WTC11 (cell line): Measurements from ENCODE around the gene TOR4A.

Experiments used
- FOXJ3 ChIP-seq: sonication (generic); formaldehyde crosslinking; IDR thresholded peaks from 2 replicates; pipeline ENCODE4 v1.9.0; 2021; ENCODE audit warnings: missing genetic modification reagents, mild to moderate bottlenecking, borderline replicate concordance
- FOXP4 ChIP-seq: sonication (generic); formaldehyde crosslinking; IDR thresholded peaks from 2 replicates; pipeline ENCODE4 v1.8.0; 2022; ENCODE audit warnings: mild to moderate bottlenecking, missing genetic modification reagents
- GABPB1 ChIP-seq: sonication (generic); formaldehyde crosslinking; IDR thresholded peaks from 2 replicates; pipeline ENCODE4 v1.8.1; 2023; ENCODE audit warnings: mild to moderate bottlenecking, missing genetic modification reagents
- HMGXB4 ChIP-seq: sonication (generic); formaldehyde crosslinking; IDR thresholded peaks from 2 replicates; pipeline ENCODE4 v1.8.1; 2023; ENCODE audit warnings: mild to moderate bottlenecking, moderate library complexity, missing genetic modification reagents
- JUN ChIP-seq: sonication (generic); formaldehyde crosslinking; IDR thresholded peaks from 2 replicates; pipeline ENCODE4 v1.8.0; 2023; ENCODE audit warnings: mild to moderate bottlenecking, missing genetic modification reagents
- PRDM15 ChIP-seq: sonication (generic); formaldehyde crosslinking; IDR thresholded peaks from 2 replicates; pipeline ENCODE4 v1.8.0; 2022; ENCODE audit warnings: missing genetic modification reagents
- ZNF263 ChIP-seq: sonication (generic); formaldehyde crosslinking; IDR thresholded peaks from 2 replicates; pipeline ENCODE4 v1.8.1; 2022; ENCODE audit warnings: low read depth, mild to moderate bottlenecking, moderate library complexity, missing genetic modification reagents
- TF ChIP-seq, protein P1 (sequence below): fragments of 200-600 bp; IDR thresholded peaks from 2 replicates; pipeline ENCODE4 v1.8.0; 2022; ENCODE audit warnings: antibody characterized with exemption

GRCh38 chr9:137301081-137301947, 23.8 kb downstream of the TOR4A start:
- TF ChIP-seq FOXP4 = peak; percentile 82
- TF ChIP-seq, protein P1, sequence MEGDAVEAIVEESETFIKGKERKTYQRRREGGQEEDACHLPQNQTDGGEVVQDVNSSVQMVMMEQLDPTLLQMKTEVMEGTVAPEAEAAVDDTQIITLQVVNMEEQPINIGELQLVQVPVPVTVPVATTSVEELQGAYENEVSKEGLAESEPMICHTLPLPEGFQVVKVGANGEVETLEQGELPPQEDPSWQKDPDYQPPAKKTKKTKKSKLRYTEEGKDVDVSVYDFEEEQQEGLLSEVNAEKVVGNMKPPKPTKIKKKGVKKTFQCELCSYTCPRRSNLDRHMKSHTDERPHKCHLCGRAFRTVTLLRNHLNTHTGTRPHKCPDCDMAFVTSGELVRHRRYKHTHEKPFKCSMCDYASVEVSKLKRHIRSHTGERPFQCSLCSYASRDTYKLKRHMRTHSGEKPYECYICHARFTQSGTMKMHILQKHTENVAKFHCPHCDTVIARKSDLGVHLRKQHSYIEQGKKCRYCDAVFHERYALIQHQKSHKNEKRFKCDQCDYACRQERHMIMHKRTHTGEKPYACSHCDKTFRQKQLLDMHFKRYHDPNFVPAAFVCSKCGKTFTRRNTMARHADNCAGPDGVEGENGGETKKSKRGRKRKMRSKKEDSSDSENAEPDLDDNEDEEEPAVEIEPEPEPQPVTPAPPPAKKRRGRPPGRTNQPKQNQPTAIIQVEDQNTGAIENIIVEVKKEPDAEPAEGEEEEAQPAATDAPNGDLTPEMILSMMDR = no peak
- TF ChIP-seq HMGXB4 (CRISPR knock-in tag) = peak; percentile 56
- TF ChIP-seq PRDM15 (CRISPR knock-in tag) = no peak
- TF ChIP-seq ZNF263 (CRISPR knock-in tag) = no peak
- TF ChIP-seq JUN (CRISPR knock-in tag) = no peak
- no peak for TF ChIP-seq FOXJ3 (CRISPR knock-in tag)
- no peak for TF ChIP-seq GABPB1 (CRISPR knock-in tag)
